GM08714 (cell line): Measurements from ENCODE around the gene C1orf87.

Experiments
- H3K4me3 ChIP-seq: fragments of 200-500 bp; sonication (Bioruptor generic); 2 replicates; pipeline ENCODE4 v1.5.1; 2014; ENCODE audit warnings: mild to moderate bottlenecking, low read length, inconsistent platforms
- ZNF274 ChIP-seq: IDR thresholded peaks from 2 replicates; pipeline ENCODE4 v1.6.1; 2012; ENCODE audit warnings: mild to moderate bottlenecking, low read depth, low read length

C1orf87 gene

DNA sequence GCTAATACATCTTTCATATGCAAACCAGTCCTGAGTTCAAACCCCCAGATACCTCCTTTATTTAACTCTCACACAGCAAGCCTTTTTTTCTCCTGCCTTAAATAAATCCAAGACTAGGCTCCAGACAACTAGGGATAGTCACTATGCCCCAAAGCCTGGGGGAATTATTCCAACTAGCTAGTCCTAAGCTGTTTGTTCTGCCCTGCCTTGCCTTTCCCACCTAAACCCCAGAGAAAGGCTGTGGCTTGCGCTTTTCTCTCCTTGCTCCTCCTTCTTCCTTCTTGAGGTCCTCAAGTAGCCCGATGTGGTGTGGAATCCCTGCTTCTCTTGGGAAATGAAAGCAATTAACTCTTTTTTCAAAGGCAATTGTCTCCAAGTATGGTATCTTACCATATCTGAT is 31.8 kb downstream of the C1orf87 start:
- TF ChIP-seq ZNF274, result no peak
- no peak overlapping the region for H3K4me3 ChIP-seq

DNA sequence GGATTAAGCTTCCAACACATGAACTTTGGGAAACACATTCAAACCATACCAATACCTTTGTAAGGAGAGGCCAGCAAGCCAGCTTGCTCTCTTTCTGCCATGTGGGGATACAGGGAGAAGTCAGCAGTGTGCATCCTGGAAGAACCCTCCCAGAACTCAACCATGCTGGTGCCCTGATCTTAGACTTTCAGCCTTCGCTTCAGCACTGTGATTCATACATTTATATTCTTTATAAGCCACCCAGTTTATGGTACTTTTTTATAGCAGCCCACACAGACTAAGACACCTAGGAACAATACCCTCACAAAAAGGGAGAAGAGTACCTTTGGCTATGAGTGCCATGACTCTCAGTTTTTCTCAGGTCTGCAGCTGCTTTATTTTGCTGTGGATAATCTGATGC is 35.9 kb downstream of the C1orf87 start:
- TF ChIP-seq ZNF274, result no peak
- H3K4me3 ChIP-seq, result no peak overlapping the region

DNA sequence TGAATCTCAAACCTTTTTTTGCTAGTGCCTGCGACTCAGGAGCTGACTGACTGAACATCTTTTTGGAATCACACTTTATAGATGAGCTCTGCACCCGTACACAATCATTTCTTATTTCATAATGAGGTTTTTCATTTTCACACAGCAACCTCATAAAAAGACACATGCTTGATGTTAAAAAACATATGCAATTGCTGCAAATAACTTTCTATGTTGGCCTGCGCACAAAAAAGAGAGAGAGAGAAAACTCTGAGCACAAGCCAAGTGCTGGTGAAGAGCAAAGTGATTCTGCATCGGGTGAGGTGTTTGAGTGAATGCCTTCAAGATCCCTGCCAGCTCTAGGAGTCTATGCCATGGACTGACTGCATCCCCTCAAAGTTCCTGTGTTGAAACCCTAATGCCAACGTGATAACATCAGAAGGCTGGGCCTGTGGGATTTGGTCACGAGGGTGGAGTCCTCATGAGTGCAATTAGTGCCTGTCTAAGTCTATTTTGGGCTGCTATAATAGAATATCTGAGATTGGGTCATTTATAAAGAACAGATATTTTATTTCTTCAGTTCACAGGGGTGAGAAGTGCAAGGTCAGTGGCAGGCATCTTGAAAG is 36.6 kb downstream of the C1orf87 start:
- no peak for TF ChIP-seq ZNF274
- H3K4me3 ChIP-seq, result no peak overlapping the region

DNA sequence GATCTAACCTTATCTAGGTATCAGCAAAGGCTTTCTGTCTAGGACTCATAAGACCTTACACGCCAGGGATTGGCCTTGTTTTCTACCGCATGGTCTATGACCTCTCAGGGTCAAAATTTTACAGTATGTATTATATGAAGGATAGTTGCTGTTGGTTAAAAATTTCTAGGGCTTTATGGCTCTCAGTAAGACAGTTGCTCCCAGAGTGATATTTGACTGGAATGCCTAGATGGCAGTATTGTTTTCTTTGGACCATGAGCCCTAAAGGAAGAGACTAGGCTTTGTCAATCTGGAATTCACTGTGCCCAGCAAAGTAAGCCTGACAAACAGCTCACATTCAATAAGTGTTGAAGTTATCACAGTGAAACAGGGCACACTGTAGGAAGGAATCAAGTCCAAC is 37.6 kb downstream of the C1orf87 start:
- no peak overlapping the region for H3K4me3 ChIP-seq
- no peak for TF ChIP-seq ZNF274

DNA sequence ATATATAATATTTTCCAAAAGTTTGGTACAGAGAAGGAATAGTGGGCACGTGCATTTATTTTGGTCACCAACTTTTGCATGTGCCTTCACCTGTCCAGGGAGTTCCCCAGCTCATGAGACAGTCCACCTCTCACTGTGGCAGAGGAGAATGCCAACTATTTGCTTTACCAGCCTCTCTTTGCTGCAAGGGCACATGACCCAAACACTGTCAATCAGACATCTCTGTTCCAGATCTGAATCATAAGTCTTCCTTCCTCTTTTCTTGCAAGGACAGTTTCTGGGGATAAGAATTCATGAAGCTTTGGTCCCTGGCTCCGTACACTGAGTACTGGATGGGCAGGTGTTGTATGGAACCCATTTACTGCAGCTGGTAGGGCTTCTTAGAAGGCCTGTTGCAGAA is 38.6 kb downstream of the C1orf87 start:
- no peak for TF ChIP-seq ZNF274
- no peak overlapping the region for H3K4me3 ChIP-seq

DNA sequence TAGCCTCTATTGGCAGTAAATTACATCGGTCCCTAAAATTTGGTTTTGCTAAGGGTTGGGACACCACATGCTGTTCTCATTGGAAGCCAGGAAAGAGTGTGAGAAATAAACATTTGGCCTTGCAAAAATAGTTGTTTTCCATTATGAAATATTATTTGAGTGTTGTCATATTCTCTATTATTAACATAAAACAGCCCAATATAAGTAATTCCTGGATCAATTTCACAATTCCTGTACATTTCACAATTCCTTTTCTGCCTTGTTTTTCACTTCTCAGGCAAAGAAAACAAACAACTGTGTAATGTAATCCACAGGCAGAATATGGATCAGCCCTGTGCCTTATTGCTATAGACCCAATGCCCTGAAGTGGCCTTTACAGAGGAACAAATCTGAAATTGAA is 40.5 kb downstream of the C1orf87 start:
- H3K4me3 ChIP-seq, result no peak overlapping the region
- no peak for TF ChIP-seq ZNF274

DNA sequence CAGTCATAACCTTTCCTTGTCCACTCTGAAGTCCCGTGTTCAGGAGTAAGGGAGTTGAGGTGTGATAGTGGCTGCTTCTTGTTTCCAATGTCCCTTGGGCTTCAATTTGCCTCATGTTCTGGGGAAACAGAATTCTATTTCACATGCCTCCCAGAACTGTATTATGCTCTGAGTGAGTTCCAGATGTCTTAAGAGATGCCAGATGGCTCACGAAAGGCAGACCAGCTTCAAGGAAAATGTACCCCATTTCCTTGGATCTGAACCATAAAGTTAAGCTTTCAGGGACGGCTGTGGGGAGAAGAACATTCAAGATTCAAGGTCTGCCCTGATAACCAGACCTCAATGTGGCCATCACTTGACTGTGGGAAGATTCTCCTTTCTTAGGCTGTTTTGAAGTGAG is 42.4 kb downstream of the C1orf87 start:
- H3K4me3 ChIP-seq, result no peak overlapping the region
- TF ChIP-seq ZNF274, result no peak

DNA sequence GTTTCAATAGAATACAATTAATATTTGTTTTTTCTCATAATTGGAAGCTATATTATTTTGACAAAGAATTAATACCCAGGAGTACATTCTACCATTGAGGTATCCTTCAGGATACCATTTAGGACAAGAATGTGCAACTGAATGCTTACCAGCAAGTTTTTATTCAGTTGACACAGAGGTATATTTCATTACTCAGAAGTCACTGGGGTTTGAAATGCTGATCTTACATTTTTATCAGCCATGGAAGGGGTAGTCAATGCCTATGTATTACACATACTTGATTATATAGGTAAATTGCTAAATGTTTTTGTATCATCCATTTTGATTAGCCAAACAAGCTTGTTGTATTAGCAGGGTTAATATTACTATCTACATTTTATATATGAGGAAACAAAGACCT is 48.0 kb downstream of the C1orf87 start:
- TF ChIP-seq ZNF274, result no peak
- no peak overlapping the region for H3K4me3 ChIP-seq

DNA sequence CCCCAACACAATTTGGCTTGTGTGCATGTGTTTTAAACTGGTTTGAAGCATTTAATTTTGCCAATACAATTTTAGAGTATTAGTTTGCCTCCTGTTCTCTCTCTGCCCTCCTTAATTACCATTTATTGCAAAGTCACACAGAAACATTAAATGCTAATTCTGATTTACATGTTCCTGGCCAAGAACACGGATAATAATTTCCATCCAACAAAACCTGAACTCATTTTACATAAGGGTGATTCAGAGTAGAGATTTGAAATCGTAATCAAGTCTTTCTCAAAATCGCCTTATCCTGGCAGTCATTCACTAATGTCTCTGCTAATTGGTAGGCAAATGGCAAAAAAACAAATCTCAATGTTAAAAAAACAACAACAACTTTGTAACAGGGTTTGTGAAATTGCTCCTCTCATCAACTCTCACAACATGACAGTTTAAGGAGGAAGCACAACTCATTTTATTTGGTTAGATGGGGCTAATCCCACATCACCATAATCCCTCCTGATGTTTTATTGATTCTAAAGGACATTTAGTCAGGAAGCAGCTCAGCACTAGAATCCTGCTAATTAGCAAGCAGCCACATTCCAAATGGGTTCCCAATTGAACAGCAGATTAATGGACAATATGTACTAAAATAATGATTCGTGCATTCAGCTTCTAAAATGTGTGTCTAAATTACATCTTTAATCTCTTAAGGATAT is 55.9 kb downstream of the C1orf87 start:
- H3K4me3 ChIP-seq, result no peak overlapping the region

DNA sequence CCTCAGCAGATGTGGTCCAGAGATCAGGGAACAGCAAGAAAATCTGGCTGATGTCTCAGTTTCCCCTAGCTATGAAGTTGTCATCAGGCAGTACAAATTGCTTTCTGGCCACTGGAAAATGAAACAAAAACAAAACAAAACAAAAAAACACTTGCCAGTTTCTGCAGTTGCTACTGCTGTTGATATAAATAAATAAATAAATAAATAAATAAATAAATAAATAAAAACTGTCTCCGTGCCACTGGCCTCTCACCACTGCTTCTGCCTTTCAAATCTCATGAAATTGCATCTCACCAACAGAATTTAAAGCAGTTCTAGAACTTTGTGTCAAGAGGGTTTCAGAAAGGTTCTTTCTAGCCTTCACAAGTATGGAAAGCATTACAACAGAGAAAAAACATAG is 62.9 kb downstream of the C1orf87 start:
- no peak for TF ChIP-seq ZNF274

More for the DNA sequence above, 55.9 kb downstream of the C1orf87 start:
- TF ChIP-seq ZNF274, result no peak

DNA sequence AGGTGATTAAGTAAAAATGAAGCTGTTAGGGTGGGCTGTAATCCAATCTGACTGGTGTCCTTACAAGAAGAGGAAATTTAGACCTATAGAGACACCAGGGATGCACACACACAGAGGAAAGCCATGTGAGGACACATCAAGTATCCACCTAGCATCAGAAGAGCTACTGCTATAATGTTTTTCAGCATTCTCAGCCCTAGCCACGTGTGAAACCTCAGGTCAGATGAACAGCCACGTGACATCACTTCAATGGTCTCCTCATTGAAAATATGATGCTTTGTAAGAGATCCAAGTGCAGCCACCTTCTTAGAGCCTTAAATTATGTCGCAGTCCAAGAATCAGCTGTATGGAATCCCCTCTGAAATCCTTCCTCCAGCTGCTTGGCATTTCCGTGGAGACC is 65.1 kb downstream of the C1orf87 start:
- TF ChIP-seq ZNF274, result no peak
- no peak overlapping the region for H3K4me3 ChIP-seq

More for the DNA sequence above, 62.9 kb downstream of the C1orf87 start:
- H3K4me3 ChIP-seq, result no peak overlapping the region

DNA sequence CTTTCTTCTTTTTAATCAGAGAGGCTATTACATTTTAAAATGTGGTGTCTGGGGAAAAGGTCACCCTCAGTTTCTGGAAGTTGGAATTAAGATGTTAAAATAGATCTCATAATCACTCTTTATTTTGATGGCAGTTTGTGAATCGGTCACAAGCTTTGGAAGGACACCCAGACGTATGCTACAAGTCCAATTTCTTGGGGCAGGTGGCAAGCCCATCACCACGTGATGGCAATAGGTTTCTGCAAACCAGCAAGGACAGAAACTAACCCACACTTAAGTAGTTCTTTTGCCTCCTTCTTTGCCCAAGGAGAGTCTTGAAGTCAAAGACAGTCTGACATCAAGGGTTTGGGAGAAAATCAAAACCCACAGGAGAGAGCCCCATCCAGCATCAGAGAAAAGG is 72.9 kb downstream of the C1orf87 start:
- no peak for TF ChIP-seq ZNF274
- H3K4me3 ChIP-seq, result no peak overlapping the region

DNA sequence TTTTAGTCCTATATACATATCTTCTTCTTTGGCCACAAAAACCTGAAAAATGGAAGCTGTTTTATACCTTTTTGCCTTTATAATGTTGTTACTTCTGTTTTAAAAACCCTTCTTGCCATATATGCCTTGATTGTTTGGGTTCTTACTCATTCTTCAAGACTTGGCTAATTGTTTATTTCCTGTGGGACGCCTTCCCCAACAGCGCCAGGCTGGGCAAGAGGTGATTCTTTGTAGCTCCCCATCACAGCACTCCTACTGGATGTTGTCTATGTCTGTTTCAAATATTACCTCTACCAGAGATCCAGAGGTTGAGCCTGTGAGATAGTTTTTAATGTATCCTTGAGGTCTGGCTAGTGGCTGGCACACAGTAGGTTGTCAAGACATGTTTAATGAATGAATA is 73.8 kb downstream of the C1orf87 start:
- no peak overlapping the region for H3K4me3 ChIP-seq
- no peak for TF ChIP-seq ZNF274

DNA sequence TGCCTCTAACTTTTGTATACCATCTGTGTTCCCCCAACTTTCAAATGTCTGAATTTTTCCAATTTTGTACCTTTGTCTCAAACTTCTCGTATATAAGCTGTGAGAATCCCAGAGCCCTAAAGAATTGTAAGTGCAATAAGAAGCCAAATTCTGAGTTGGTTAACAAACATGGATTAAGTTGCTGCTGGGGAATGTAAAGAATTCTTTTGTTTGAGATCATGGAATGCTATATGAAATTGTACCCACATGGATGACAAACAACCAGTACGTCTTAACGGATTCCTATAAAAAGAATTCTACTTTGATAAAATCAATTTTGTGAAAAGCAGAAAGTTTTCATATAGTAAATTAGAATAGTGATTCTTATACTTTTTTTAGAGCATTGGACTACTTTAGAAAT is 74.6 kb downstream of the C1orf87 start:
- no peak for TF ChIP-seq ZNF274
- H3K4me3 ChIP-seq, result no peak overlapping the region

DNA sequence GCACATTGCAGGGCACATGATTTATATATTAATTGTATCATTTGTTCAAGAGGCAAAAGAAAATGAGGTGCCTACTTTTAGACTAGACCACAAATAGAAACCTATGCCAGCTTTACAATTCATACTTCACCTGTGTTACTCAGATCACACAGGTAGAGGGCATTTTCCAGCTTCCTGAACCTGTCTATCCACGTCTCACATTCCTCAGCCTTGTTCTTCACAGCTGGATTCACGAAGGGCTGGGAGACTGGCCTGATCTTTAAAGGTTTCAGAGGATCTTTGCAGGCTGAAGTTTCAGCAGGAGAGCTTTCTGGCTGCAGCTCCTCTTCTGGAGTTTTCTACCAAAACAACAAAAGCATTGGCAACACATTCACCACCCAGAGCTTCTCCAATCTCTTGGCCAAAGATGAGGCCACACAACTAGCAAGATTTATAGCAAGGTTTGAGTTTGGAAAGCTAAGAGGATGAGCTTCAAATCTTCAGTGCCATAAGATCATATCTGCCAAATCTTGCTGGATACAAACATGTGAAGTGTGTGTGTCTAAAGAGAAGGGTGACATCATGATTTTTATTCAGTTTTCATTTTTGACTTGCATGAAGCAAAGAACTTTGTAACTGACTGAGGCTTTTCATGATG is 76.0 kb downstream of the C1orf87 start:
- H3K4me3 ChIP-seq, result no peak overlapping the region
- no peak for TF ChIP-seq ZNF274
